GM23338 (cell line): ENCODE measurements around the gene ALDOA. TPM values are rescaled to one million over a fixed set of nuclear protein-coding genes. Genes with fewer than 3 reads are reported as not detected.

Source experiments
- ATAC-seq: fragments of 200-7000 bp; cut with Tn5 transposase; 3 replicates; pipeline ENCODE4 v1.9.1; 2020
- DNase-seq: peaks from one replicate; pipeline ENCODE4 v3.0.0-alpha.2; 2015; ENCODE audit warnings: low spot score
- H2AFZ ChIP-seq: fragments of 200-600 bp; sonication (generic); 2 replicates; pipeline ENCODE4 v1.8.0; 2016; ENCODE audit warnings: antibody characterized with exemption, mild to moderate bottlenecking, moderate library complexity
- H3F3A ChIP-seq: fragments of 200-600 bp; sonication (generic); replicated peaks from 2 replicates; pipeline ENCODE4 v1.8.0; 2017; ENCODE audit warnings: antibody characterized with exemption, mixed run types, low read depth
- H3K27ac ChIP-seq: fragments of 200-600 bp; sonication (generic); 2 replicates; pipeline ENCODE4 v1.6.1; 2016; ENCODE audit warnings: low read depth
- H3K27me3 ChIP-seq: fragments of 200-600 bp; sonication (generic); 2 replicates; pipeline ENCODE4 v1.8.0; 2016; ENCODE audit warnings: mild to moderate bottlenecking, mixed run types, moderate library complexity; ENCODE audit not compliant: insufficient read depth
- H3K36me3 ChIP-seq: fragments of 200-600 bp; sonication (generic); 2 replicates; pipeline ENCODE4 v1.8.0; 2016; ENCODE audit warnings: mild to moderate bottlenecking; ENCODE audit not compliant: insufficient read depth
- H3K4me1 ChIP-seq: fragments of 200-600 bp; sonication (generic); 2 replicates; pipeline ENCODE4 v1.8.0; 2016; ENCODE audit warnings: mild to moderate bottlenecking, moderate library complexity; ENCODE audit not compliant: insufficient read depth
- H3K4me2 ChIP-seq: fragments of 200-600 bp; sonication (generic); 2 replicates; pipeline ENCODE4 v1.7.1; 2017; ENCODE audit warnings: mixed run types
- H3K4me3 ChIP-seq: fragments of 200-600 bp; sonication (generic); 2 replicates; pipeline ENCODE4 v1.6.1; 2016; ENCODE audit warnings: mixed run types
- H3K79me2 ChIP-seq: fragments of 200-600 bp; sonication (generic); replicated peaks from 2 replicates; pipeline ENCODE4 v1.8.0; 2017; ENCODE audit warnings: mild to moderate bottlenecking; ENCODE audit not compliant: insufficient read depth
- H3K9me2 ChIP-seq: fragments of 200-600 bp; sonication (generic); 2 replicates; pipeline ENCODE4 v1.8.0; 2017; ENCODE audit not compliant: insufficient read depth
- H4K20me1 ChIP-seq: fragments of 200-600 bp; sonication (generic); replicated peaks from 2 replicates; pipeline ENCODE4 v1.8.0; 2017; ENCODE audit warnings: mild to moderate bottlenecking; ENCODE audit not compliant: insufficient read depth
- H3K27ac Mint-ChIP-seq: 2 replicates; pipeline ENCODE4 v1.8.0; 2020; ENCODE audit warnings: inconsistent platforms, mild to moderate bottlenecking, moderate library complexity, mixed read lengths
- H3K27me3 Mint-ChIP-seq: 3 replicates; pipeline ENCODE4 v1.8.0; 2022; ENCODE audit warnings: low read depth, mild to moderate bottlenecking, moderate library complexity, mixed read lengths, inconsistent platforms; ENCODE audit not compliant: insufficient read depth, poor library complexity
- H3K36me3 Mint-ChIP-seq: 3 replicates; pipeline ENCODE4 v1.8.0; 2021; ENCODE audit warnings: low read depth, mild to moderate bottlenecking, inconsistent platforms, moderate library complexity, mixed read lengths
- H3K4me1 Mint-ChIP-seq: 3 replicates; pipeline ENCODE4 v1.8.0; 2020; ENCODE audit warnings: mild to moderate bottlenecking, inconsistent platforms, mixed read lengths
- H3K4me3 Mint-ChIP-seq: 3 replicates; pipeline ENCODE4 v1.8.0; 2021; ENCODE audit warnings: moderate library complexity, mild to moderate bottlenecking, inconsistent platforms, mixed read lengths
- H3K9me3 Mint-ChIP-seq: 3 replicates; pipeline ENCODE4 v1.8.0; 2020; ENCODE audit warnings: moderate library complexity, mild to moderate bottlenecking, inconsistent platforms, mixed read lengths
- CTCF ChIP-seq, 2 experiments: fragments of 200-600 bp in 1 of 2; sonication (generic) in 1 of 2; conservative IDR thresholded peaks; 2 replicates each; pipeline versions ENCODE4 v1.5.1 to v1.6.1; 2016 to 2017; ENCODE audit warnings: antibody characterized with exemption in 2 of 2, low read depth in 2 of 2, mild to moderate bottlenecking in 2 of 2, moderate library complexity in 1 of 2
- REST ChIP-seq: IDR thresholded peaks from one replicate; pipeline ENCODE4 v1.6.1; 2018; ENCODE audit warnings: antibody characterized with exemption; ENCODE audit not compliant: unreplicated experiment
- ZNF462 ChIP-seq: fragments of 250-450 bp; sonication (Bioruptor Pico); IDR thresholded peaks from 2 replicates; pipeline ENCODE4 v1.5.0; 2020; ENCODE audit warnings: mild to moderate bottlenecking, moderate library complexity
- polyA plus RNA-seq: library from polyadenylated mRNA; unstranded; fragments of >200 nt; fragmentation: Nextera tagmentation; extraction: Ambion mirVana; gene quantifications from 2 replicates; pipeline ENCODE4 v1.2.1, GENCODE V29; 2016
- total RNA-seq: library from RNA; depleted of rRNA; stranded (reverse); fragments of >200 nt; shearing (Covaris generic); gene quantifications from 2 replicates; pipeline ENCODE4 v1.2.3, GENCODE V29; 2014

ALDOA gene
- total and polyA plus RNA-seq, 2 experiments from 2014 or later = 1,054 to 1,306 TPM

GRCh38 chr16:30110661-30111060, 45.1 kb downstream of the ALDOA start:
- Histone ChIP-seq H3K27ac (no peak overlapping the region), H2AFZ (no peak overlapping the region), H3K4me2 (no peak overlapping the region), H3K9me2 (no peaks in the 10 kb centered on the region), H3K36me3 (no peaks in the 10 kb centered on the region), H3K4me3 (no peak overlapping the region), H3K27me3 (no peaks in the 10 kb centered on the region), H3K79me2 (no peaks in the 10 kb centered on the region), H3F3A (no peaks in the 10 kb centered on the region; the same call in 1 of the 2 replicates), H4K20me1 (no peaks in the 10 kb centered on the region), H3K4me1 (peaks cover 4% of the 10 kb centered on the region)
- peaks cover 6% of the 10 kb centered on the region for H3K27me3 Mint-ChIP-seq
- no peak overlapping the region for H3K4me3 Mint-ChIP-seq
- ATAC-seq = no peak
- H3K36me3 Mint-ChIP-seq = no peaks in the 10 kb centered on the region; the same call in 2 of the 3 replicates
- no peak overlapping the region for H3K27ac Mint-ChIP-seq
- TF ChIP-seq CTCF (conservative IDR thresholded peaks at IDR 0.05; ENCODE audit: low read depth in 2 of 2) (no peak), ZNF462 (no peak), REST (no peak)
- peaks cover 9% of the 10 kb centered on the region for H3K4me1 Mint-ChIP-seq
- H3K9me3 Mint-ChIP-seq = no peaks in the 10 kb centered on the region
- no peak for DNase-seq
